SK-MEL-5 (cell line): Measurements from ENCODE around the gene PNKP. TPM values are rescaled to one million over a fixed set of nuclear protein-coding genes. Genes with fewer than 3 reads are reported as not detected.

Source experiments
- DNase-seq: peaks from one replicate; pipeline ENCODE4 v3.0.0-alpha.2; 2016; ENCODE audit warnings: low read depth, low spot score
- in situ Hi-C: cut with HindIII; loops from 2 replicates; pipeline ENCODE4 v1.10.0; 2016; ENCODE audit warnings: low sequenced_read_pairs, high pct_unique_total_duplicates, low pct_unique_long_range_greater_than_20kb
- polyA plus RNA-seq, 2 experiments: library from polyadenylated mRNA; depleted of rRNA; stranded (reverse); fragments of >200 nt; gene quantifications; 2 replicates each; pipeline ENCODE4 v1.2.3, GENCODE V29; 2015
- total RNA-seq: library from RNA; depleted of rRNA; stranded (reverse); fragments of >200 nt; shearing (Covaris generic); gene quantifications from 2 replicates; pipeline ENCODE4 v1.2.3, GENCODE V29; 2014; rRNA removed

Gene PNKP
- total RNA-seq: 33.8 and 35.9 TPM in 2 replicates
- polyA plus RNA-seq (2015; cell fraction: cytosol; rRNA removed): 32.6 and 35.4 TPM in 2 replicates
- 170 and 183 TPM in 2 replicates for polyA plus RNA-seq (2015; cell fraction: nucleus; rRNA removed)

- in situ Hi-C loops: no loop called here
- peak; percentile 90 for DNase-seq
Observed at GRCh38 chr19:49866933-49867782, at the start of gene PNKP. TSS of gene PNKP (minus strand) at chr19:49867576. CDS start at chr19:49867204, 372 bp downstream.

GRCh38 chr19:49915271-49915670 is 47.9 kb upstream of the PNKP start:
- in situ Hi-C loops: no loop called here
- DNase-seq: no peak

- no peak for DNase-seq
- in situ Hi-C loops: no loop called here
Observed at GRCh38 chr19:49913720-49914119, 46.3 kb upstream of the PNKP start.

- in situ Hi-C loops: no loop called here
- no peak for DNase-seq
Observed at GRCh38 chr19:49912965-49913685, 45.7 kb upstream of the PNKP start.

GRCh38 chr19:49911381-49912145 is 44.2 kb upstream of the PNKP start:
- in situ Hi-C loops: no loop called here
- DNase-seq: no peak

GRCh38 chr19:49910179-49910578 is 42.8 kb upstream of the PNKP start:
- in situ Hi-C loops: no loop called here

GRCh38 chr19:49908480-49909420 is 41.4 kb upstream of the PNKP start:
- in situ Hi-C loops: no loop called here
- no peak for DNase-seq

More at GRCh38 chr19:49910179-49910578, 42.8 kb upstream of the PNKP start:
- no peak for DNase-seq

GRCh38 chr19:49907745-49908446 is 40.5 kb upstream of the PNKP start:
- in situ Hi-C loops: no loop called here
- DNase-seq: no peak

- no peak for DNase-seq
- in situ Hi-C loops: no loop called here
Observed at GRCh38 chr19:49906879-49907564, 39.6 kb upstream of the PNKP start.

- in situ Hi-C loops: no loop called here
- DNase-seq: no peak
Observed at GRCh38 chr19:49904136-49904535, 36.8 kb upstream of the PNKP start.

- in situ Hi-C loops: no loop called here
- DNase-seq: no peak
Observed at GRCh38 chr19:49896863-49897621, 29.7 kb upstream of the PNKP start, which contains the start of gene IL4I1. TSS of gene IL4I1 (minus strand) at chr19:49896887. CDS start at chr19:49896160, 727 bp downstream.

GRCh38 chr19:49895566-49896297 is 28.4 kb upstream of the PNKP start:
- no peak for DNase-seq
- in situ Hi-C loops: no loop called here

- no peak for DNase-seq
- in situ Hi-C loops: no loop called here
Observed at GRCh38 chr19:49894879-49895565, 27.6 kb upstream of the PNKP start.
